ENCODE data around the gene MRGPRD.
A peak's percentile ranks its signal among the peaks of the same experiment; 100 is the strongest.

MRGPRD gene

GRCh38 chr11:68950762-68951161 is 30.0 kb downstream of the MRGPRD start:
- no peak for DNase-seq (ENCODE audit: low spot score)
- TF ChIP-seq, protein P1, sequence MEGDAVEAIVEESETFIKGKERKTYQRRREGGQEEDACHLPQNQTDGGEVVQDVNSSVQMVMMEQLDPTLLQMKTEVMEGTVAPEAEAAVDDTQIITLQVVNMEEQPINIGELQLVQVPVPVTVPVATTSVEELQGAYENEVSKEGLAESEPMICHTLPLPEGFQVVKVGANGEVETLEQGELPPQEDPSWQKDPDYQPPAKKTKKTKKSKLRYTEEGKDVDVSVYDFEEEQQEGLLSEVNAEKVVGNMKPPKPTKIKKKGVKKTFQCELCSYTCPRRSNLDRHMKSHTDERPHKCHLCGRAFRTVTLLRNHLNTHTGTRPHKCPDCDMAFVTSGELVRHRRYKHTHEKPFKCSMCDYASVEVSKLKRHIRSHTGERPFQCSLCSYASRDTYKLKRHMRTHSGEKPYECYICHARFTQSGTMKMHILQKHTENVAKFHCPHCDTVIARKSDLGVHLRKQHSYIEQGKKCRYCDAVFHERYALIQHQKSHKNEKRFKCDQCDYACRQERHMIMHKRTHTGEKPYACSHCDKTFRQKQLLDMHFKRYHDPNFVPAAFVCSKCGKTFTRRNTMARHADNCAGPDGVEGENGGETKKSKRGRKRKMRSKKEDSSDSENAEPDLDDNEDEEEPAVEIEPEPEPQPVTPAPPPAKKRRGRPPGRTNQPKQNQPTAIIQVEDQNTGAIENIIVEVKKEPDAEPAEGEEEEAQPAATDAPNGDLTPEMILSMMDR (IDR thresholded peaks at IDR 0.05): no peak
- H3K27ac ChIP-seq: no peak overlapping the region
- no peak overlapping the region for H3K4me3 ChIP-seq

DNA sequence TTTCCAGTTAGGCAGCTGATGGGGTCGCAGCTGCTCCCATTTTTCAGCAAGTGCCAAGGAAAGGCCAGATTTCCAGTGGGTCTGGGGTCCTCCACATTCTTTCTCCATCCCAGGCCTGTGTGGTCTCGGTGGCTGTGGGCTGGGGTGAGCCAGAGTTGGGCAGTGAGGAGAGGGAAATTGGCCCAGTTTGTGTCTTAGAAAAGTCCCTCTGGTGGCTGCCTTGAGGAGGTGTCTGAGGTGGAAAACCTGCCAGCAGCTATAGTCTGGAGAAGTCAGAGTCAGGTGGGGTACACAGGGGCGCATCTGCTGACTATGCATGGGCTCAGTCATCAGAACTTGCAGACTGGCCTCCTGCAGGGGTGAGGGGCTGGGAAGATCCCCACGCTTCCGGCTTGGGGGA is 30.5 kb downstream of the MRGPRD start:
- Histone ChIP-seq H3K27ac (peak overlapping the region in 1 of 2 donors; percentile 19), H3K4me3 (no peak overlapping the region)
- TF ChIP-seq, protein P1 (IDR thresholded peaks at IDR 0.05): no peak
- no peak for DNase-seq (ENCODE audit: low spot score)

DNA sequence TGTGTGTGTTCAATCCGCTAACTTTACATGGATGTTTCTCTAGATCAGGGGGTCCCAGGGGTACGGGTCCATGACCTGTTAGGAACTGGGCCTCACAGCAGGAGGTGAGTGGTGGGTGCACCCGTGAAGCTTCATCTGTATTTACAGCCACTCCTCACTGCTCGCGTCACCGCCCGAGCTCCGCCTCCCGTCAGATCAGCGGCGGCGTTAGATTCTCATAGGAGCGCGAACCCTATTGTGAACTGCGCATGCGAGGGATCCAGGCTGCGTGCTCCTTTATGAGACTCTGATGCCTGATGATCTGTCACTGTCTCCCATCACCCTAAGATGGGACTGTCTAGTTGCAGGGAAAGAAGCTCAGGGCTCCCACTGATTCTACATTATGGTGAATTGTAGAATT is 31.9 kb downstream of the MRGPRD start:
- no peak overlapping the region for H3K4me3 ChIP-seq

GRCh38 chr11:68948496-68948895 is 32.3 kb downstream of the MRGPRD start:
- Histone ChIP-seq H3K27ac (no peak overlapping the region), H3K4me3 (no peak overlapping the region)
- TF ChIP-seq, protein P1 (IDR thresholded peaks at IDR 0.05): no peak
- DNase-seq (ENCODE audit: low spot score): no peak

More for the DNA sequence above, 31.9 kb downstream of the MRGPRD start:
- H3K27ac ChIP-seq: no peak overlapping the region
- TF ChIP-seq, protein P1 (IDR thresholded peaks at IDR 0.05): no peak
- no peak for DNase-seq (ENCODE audit: low spot score)

- TF ChIP-seq, protein P1 (IDR thresholded peaks at IDR 0.05): no peak
- Histone ChIP-seq H3K4me3 (no peak overlapping the region), H3K27ac (peak overlapping the region; percentile 54 to 86)
- no peak for DNase-seq (ENCODE audit: low spot score)
Measured at GRCh38 chr11:68947151-68947550, 33.6 kb downstream of the MRGPRD start.

DNA sequence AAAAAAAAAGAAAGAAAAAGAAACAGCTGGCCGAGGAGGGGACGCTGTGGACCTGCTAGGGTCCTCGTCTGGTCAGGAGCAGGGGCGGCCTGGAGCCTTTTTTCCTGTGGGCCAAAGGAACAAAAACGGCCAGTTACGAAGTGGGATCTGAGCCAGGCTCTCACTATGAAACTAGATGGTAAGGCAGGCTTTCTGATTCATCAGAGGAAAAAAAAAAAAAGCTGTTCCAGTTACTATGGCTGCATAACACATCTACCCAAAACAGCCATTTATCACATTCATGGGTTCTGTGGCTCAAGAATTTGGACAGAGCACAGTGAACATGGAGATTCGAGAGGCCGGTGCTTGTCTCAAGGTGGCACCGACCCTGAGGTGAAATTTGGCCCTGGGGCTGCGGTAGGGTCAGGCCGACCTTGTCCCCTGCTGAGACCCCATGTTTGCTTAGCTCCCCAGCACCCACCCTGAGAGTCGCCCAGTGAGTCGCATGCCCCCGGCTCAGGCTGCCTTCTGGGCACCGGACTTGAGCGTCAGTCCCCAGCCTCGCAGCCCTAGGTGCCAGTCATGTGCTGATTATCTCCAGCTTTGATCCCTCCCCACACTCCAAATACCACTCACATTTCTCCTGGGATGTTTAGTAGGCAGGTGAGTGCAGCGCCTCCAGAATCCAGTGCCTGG is 34.2 kb downstream of the MRGPRD start:
- peak overlapping the region; percentile 54 to 86 for H3K27ac ChIP-seq
- H3K4me3 ChIP-seq: peak overlapping the region; percentile 37
- TF ChIP-seq, protein P1 (IDR thresholded peaks at IDR 0.05): no peak
- DNase-seq (ENCODE audit: low spot score): no peak

DNA sequence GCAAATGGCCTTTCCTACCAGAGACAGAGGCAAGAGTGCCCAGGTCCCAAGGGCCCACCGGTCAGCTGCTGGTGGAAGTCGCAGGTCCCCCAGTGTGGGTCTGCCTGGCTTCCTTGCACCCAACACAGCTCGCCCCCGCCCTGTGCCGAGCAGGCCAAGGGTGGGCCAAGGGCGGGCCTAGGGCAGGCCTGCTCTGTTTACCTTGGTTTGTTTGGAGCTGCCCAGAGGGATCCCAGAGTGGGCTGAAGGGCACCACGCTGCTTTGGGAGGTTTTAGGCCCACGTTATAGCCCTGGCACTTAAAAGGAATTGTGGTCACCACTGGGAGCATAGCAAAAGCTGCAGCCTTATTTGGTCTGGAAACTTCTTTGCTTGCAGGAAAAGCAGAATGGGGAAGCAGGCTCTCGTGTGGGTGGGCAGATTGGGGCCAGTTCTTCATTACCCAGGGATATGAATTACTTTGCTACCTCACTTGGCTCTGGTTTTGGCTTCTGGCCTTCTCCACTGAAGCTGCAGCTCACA is 38.0 kb downstream of the MRGPRD start:
- no peak overlapping the region for H3K4me3 ChIP-seq
- TF ChIP-seq, protein P1 (IDR thresholded peaks at IDR 0.05): no peak
- peak; percentile 85 for DNase-seq (ENCODE audit: low spot score)
- H3K27ac ChIP-seq: peak overlapping the region; percentile 88 to 97

Data from coronary artery (tissue), 2 donors.